Lower lobe of right lung (tissue), 2 donors: ENCODE data around the gene BICD1. TPM values are rescaled to one million over a fixed set of nuclear protein-coding genes. Genes with fewer than 3 reads are reported as not detected.
"Not testable (repeated sequence)": the region's sequence is repeated elsewhere in the genome, so short reads cannot be mapped to it uniquely, and the experiment has no call there.

ENCODE experiments used
- ATAC-seq, 2 donors: fragments of 200-7000 bp; cut with Tn5 transposase; one replicate each; pipeline ENCODE4 v1.9.1; 2020 to 2022; ENCODE audit warnings: mild to moderate bottlenecking in 2 of 2, moderate library complexity in 2 of 2
- DNase-seq: peaks from one replicate; pipeline ENCODE4 v3.0.0-alpha.2; 2020
- H3K27ac ChIP-seq: fragments of 200-600 bp; one replicate; pipeline ENCODE4 v1.8.0; 2022
- H3K27me3 ChIP-seq: fragments of 200-600 bp; one replicate; pipeline ENCODE4 v1.8.0; 2022; ENCODE audit warnings: low read depth
- H3K36me3 ChIP-seq: fragments of 200-600 bp; one replicate; pipeline ENCODE4 v1.8.0; 2022; ENCODE audit warnings: mild to moderate bottlenecking
- H3K4me1 ChIP-seq: fragments of 200-600 bp; one replicate; pipeline ENCODE4 v1.8.0; 2022
- H3K4me3 ChIP-seq: fragments of 200-600 bp; one replicate; pipeline ENCODE4 v1.8.0; 2022; ENCODE audit warnings: mild to moderate bottlenecking
- H3K9me3 ChIP-seq: fragments of 200-600 bp; one replicate; pipeline ENCODE4 v1.8.0; 2022
- CTCF ChIP-seq: fragments of 200-600 bp; IDR thresholded peaks from one replicate; pipeline ENCODE4 v1.8.0; 2022; ENCODE audit warnings: antibody characterized with exemption, mild to moderate bottlenecking
- intact Hi-C: fragments of 100-400 bp; cut with DNase I; formaldehyde crosslinking; loops from one replicate; pipeline ENCODE4 v1.11.0; 2022
- total RNA-seq: library from RNA; stranded (reverse); fragmentation: NEBNext Ultra II Directional; extraction: Animal tissue kit (Norgen Biotek cat#: 25700); gene quantifications from one replicate; pipeline ENCODE4 v1.2.1, GENCODE V29; 2021
- donor health status: DM: no; HTN: yes; CAD: no; lungs with severe emphysema.

BICD1 gene
- total RNA-seq, 1 donor from 2014 or later: 11.0 TPM

- Histone ChIP-seq H3K4me3 (no peak overlapping the region), H3K27me3 (no peaks in the 10 kb centered on the region), H3K4me1 (no peaks in the 10 kb centered on the region), H3K27ac (no peak overlapping the region), H3K9me3 (no peaks in the 10 kb centered on the region), H3K36me3 (no peaks in the 10 kb centered on the region)
- ATAC-seq: no peak
- intact Hi-C loops: no loop called here
- no peak for DNase-seq
- no peak for TF ChIP-seq CTCF
Observed at GRCh38 chr12:32183650-32184049, 77.0 kb downstream of the BICD1 start.

GRCh38 chr12:32187127-32187526 is 80.5 kb downstream of the BICD1 start:
- H3K9me3 ChIP-seq, H3K27me3 ChIP-seq, H3K4me3 ChIP-seq, intact Hi-C loops, H3K4me1 ChIP-seq, DNase-seq, H3K27ac ChIP-seq, H3K36me3 ChIP-seq, ATAC-seq: not testable (repeated sequence)

- Histone ChIP-seq H3K36me3 (no peaks in the 10 kb centered on the region), H3K9me3 (no peaks in the 10 kb centered on the region), H3K4me1 (no peaks in the 10 kb centered on the region), H3K27me3 (no peaks in the 10 kb centered on the region), H3K27ac (no peak overlapping the region), H3K4me3 (no peak overlapping the region)
- no peak for ATAC-seq
- intact Hi-C loops: no loop called here
- DNase-seq: no peak
- no peak for TF ChIP-seq CTCF
Observed at GRCh38 chr12:32191445-32191844, 84.8 kb downstream of the BICD1 start.

- intact Hi-C loops: no loop called here
- DNase-seq (no peak), ATAC-seq (no peak)
- H3K4me1 ChIP-seq: no peaks in the 10 kb centered on the region
- no peaks in the 10 kb centered on the region for H3K27me3 ChIP-seq
- no peak overlapping the region for H3K27ac ChIP-seq
- no peak for TF ChIP-seq CTCF
- no peak overlapping the region for H3K4me3 ChIP-seq
- H3K9me3 ChIP-seq: no peaks in the 10 kb centered on the region
- no peaks in the 10 kb centered on the region for H3K36me3 ChIP-seq
Observed at GRCh38 chr12:32196250-32197198, 89.9 kb downstream of the BICD1 start.

GRCh38 chr12:32197421-32197820 is 90.8 kb downstream of the BICD1 start:
- no peak overlapping the region for H3K27ac ChIP-seq

More at GRCh38 chr12:32197421-32197820, 90.8 kb downstream of the BICD1 start:
- TF ChIP-seq CTCF: no peak
- ATAC-seq (no peak), DNase-seq (no peak)
- H3K27me3 ChIP-seq: no peaks in the 10 kb centered on the region
- H3K9me3 ChIP-seq: no peaks in the 10 kb centered on the region
- H3K4me3 ChIP-seq: no peak overlapping the region
- H3K4me1 ChIP-seq: no peaks in the 10 kb centered on the region
- H3K36me3 ChIP-seq: no peaks in the 10 kb centered on the region
- intact Hi-C loops: no loop called here
